K562 (cell line): ENCODE data around the gene ATP6V0A1. TPM values are rescaled to one million over a fixed set of nuclear protein-coding genes. Genes with fewer than 3 reads are reported as not detected.
A peak's percentile ranks its signal among the peaks of the same experiment; 100 is the strongest.

Source experiments
- ADNP ChIP-seq: fragments of 200-800 bp; sonication (Bioruptor generic); IDR thresholded peaks from 2 replicates; pipeline ENCODE4 v1.6.1; 2016; ENCODE audit warnings: missing genetic modification characterization, missing compliant biosample characterization
- ARHGAP35 ChIP-seq: fragments of 450-650 bp; IDR thresholded peaks from 2 replicates; pipeline ENCODE4 v1.6.1; 2018; ENCODE audit not compliant: partially characterized antibody
- ARID2 ChIP-seq: fragments of 450-650 bp; IDR thresholded peaks from 2 replicates; pipeline ENCODE4 v1.6.1; 2017; ENCODE audit warnings: antibody characterized with exemption, mild to moderate bottlenecking
- CBFA2T3 ChIP-seq: fragments of 450-650 bp; IDR thresholded peaks from 2 replicates; pipeline ENCODE4 v1.6.1; 2017
- EGR1 ChIP-seq: fragments of 450-650 bp; conservative IDR thresholded peaks from 2 replicates; pipeline ENCODE4 v1.6.1; 2017; ENCODE audit warnings: mild to moderate bottlenecking
- EP300 ChIP-seq: IDR thresholded peaks from 2 replicates; pipeline ENCODE4 v1.6.1; 2012; ENCODE audit warnings: low read length, improper control_type of control experiment
- FOXK1 ChIP-seq: sonication (generic); formaldehyde crosslinking; IDR thresholded peaks from 2 replicates; pipeline ENCODE4 v1.8.0; 2022; ENCODE audit warnings: missing genetic modification reagents, mild to moderate bottlenecking, borderline replicate concordance
- FOXK2 ChIP-seq, 2 experiments: fragments of 450-650 bp; IDR thresholded peaks in 1 of 2; conservative IDR thresholded peaks in 1 of 2; 2 replicates each; pipeline ENCODE4 v1.6.1; 2016; ENCODE audit warnings: low read depth in 2 of 2, mild to moderate bottlenecking in 1 of 2
- GATAD2A ChIP-seq: fragments of 450-650 bp; IDR thresholded peaks from 2 replicates; pipeline ENCODE4 v1.6.1; 2017
- GTF2F1 ChIP-seq: IDR thresholded peaks from 2 replicates; pipeline ENCODE4 v1.6.1; 2011; ENCODE audit warnings: low read depth, low read length, improper control_type of control experiment
- HNRNPH1 ChIP-seq: fragments of 200-400 bp; formaldehyde crosslinking; optimal IDR thresholded peaks from 2 replicates; pipeline ENCODE3; 2017; ENCODE audit warnings: low read depth, mild to moderate bottlenecking, low read length, moderate library complexity
- KLF13 ChIP-seq: fragments of 450-650 bp; IDR thresholded peaks from 2 replicates; pipeline ENCODE4 v1.6.1; 2016; ENCODE audit warnings: missing genetic modification characterization, low read depth, mild to moderate bottlenecking, missing compliant biosample characterization, moderate library complexity, borderline replicate concordance
- L3MBTL2 ChIP-seq: fragments of 450-650 bp; IDR thresholded peaks from 2 replicates; pipeline ENCODE4 v1.6.1; 2016; ENCODE audit warnings: mild to moderate bottlenecking, moderate library complexity
- MCM7 ChIP-seq, 2 experiments: fragments of 450-650 bp; IDR thresholded peaks; 2 replicates each; pipeline ENCODE4 v1.6.1; 2016 to 2018
- MIER1 ChIP-seq: fragments of 450-650 bp; IDR thresholded peaks from 2 replicates; pipeline ENCODE4 v1.6.1; 2016; ENCODE audit warnings: antibody characterized with exemption, mild to moderate bottlenecking, low read depth
- NR2C1 ChIP-seq, 2 experiments: fragments of 450-650 bp; IDR thresholded peaks; 2 replicates each; pipeline ENCODE4 v1.6.1; 2017; ENCODE audit warnings: mild to moderate bottlenecking in 2 of 2, antibody characterized with exemption in 1 of 2, inconsistent platforms in 1 of 2, missing compliant biosample characterization in 1 of 2, missing genetic modification characterization in 1 of 2
- PRPF4 ChIP-seq: fragments of 200-400 bp; formaldehyde crosslinking; IDR thresholded peaks from one replicate; pipeline ENCODE4 v1.6.1; 2017; ENCODE audit warnings: low read length, low read depth, mild to moderate bottlenecking; ENCODE audit not compliant: insufficient read depth, poor library complexity, severe bottlenecking
- RB1 ChIP-seq: fragments of 450-650 bp; IDR thresholded peaks from 2 replicates; pipeline ENCODE4 v1.6.1; 2017; ENCODE audit warnings: low read depth, mild to moderate bottlenecking
- SIRT6 ChIP-seq: IDR thresholded peaks from one replicate; pipeline ENCODE4 v1.6.1; 2012; ENCODE audit warnings: low read depth, mild to moderate bottlenecking, control low read depth, inconsistent platforms, low read length, moderate library complexity
- TOE1 ChIP-seq, 2 experiments: fragments of 450-650 bp in 1 of 2; sonication (generic) in 1 of 2; formaldehyde crosslinking in 1 of 2; IDR thresholded peaks; 2 replicates each; pipeline versions ENCODE4 v1.7.1 to v1.8.0; 2016 to 2022; ENCODE audit warnings: borderline replicate concordance in 2 of 2, mild to moderate bottlenecking in 2 of 2, antibody characterized with exemption in 1 of 2, inconsistent platforms in 1 of 2, low read depth in 1 of 2, missing genetic modification reagents in 1 of 2, moderate library complexity in 1 of 2
- U2AF1 ChIP-seq: fragments of 200-400 bp; formaldehyde crosslinking; optimal IDR thresholded peaks from 2 replicates; pipeline ENCODE3; 2017; ENCODE audit warnings: mild to moderate bottlenecking, low read depth, low read length, moderate library complexity
- ZKSCAN8 ChIP-seq: fragments of 200-800 bp; sonication (Bioruptor generic); IDR thresholded peaks from 2 replicates; pipeline ENCODE4 v1.6.1; 2016; ENCODE audit warnings: missing genetic modification characterization, missing compliant biosample characterization
- ZNF197 ChIP-seq: fragments of 200-800 bp; sonication (Bioruptor generic); IDR thresholded peaks from 2 replicates; pipeline ENCODE4 v1.6.1; 2016; ENCODE audit warnings: low read depth, missing genetic modification characterization, missing compliant biosample characterization
- ZNF76 ChIP-seq: fragments of 250-450 bp; sonication (Bioruptor Pico); IDR thresholded peaks from 2 replicates; pipeline ENCODE4 v1.4.0; 2020; ENCODE audit warnings: mild to moderate bottlenecking, moderate library complexity, borderline replicate concordance
- polyA plus RNA-seq, 8 experiments: library from polyadenylated mRNA; depleted of rRNA in 4 of 8; stranded (reverse) in 5 of 8; unstranded in 3 of 8; fragments of >200 nt; fragmentation: Nextera tagmentation in 2 of 8; fragmentation: Illumina TruSeq in 1 of 8; extraction: Ambion mirVana in 2 of 8; extraction: Trizol in 1 of 8; gene quantifications; 2 replicates each; pipeline versions ENCODE4 v1.2.1 to v1.2.3, GENCODE V29; 2011 to 2014; ENCODE audit warnings: inconsistent platforms in 1 of 8, missing spikeins in 1 of 8
- total RNA-seq, 7 experiments: library from RNA; depleted of rRNA in 6 of 7; stranded (reverse); fragments of >200 nt in 6 of 7; fragmentation: Illumina TruSeq in 2 of 7; extraction: Trizol in 2 of 7; gene quantifications; 2 replicates each; pipeline versions ENCODE4 v1.2.1 to v1.2.3, GENCODE V29; 2011 to 2021; ENCODE audit warnings: low replicate concordance in 1 of 7

Gene ATP6V0A1
- total and polyA plus RNA-seq, 9 of the 15 experiments (the other 6 are each of a cell fraction or from before 2014, with no cell fraction given): 11.8 to 158 (median 75.5) TPM

DNA sequence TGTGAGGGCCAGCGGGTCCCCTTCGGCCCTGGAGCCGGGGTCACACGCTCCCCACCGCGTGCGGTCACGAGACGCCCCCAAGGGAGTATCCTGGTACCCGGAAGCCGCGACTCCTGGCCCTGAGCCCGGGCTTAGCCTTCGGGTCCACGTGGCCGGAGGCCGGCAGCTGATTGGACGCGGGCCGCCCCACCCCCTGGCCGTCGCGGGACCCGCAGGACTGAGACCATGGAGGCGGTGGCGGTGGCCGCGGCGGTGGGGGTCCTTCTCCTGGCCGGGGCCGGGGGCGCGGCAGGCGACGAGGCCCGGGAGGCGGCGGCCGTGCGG lies 77.3 kb downstream of the ATP6V0A1 start, which contains the start of gene NAGLU (continued):
- TF ChIP-seq ZNF76 (no peak), FOXK1 (no peak), L3MBTL2 (peak; percentile 87; the same call in 1 of the 2 replicates), U2AF1 (no peak), ZNF197 (CRISPR knock-in tag) (no peak), EP300 (peak; percentile 42; the same call in 1 of the 2 replicates), MIER1 (no peak), PRPF4 (no peak), CBFA2T3 (0 out of 2 replicates have a peak, but pooled peaks have one; percentile 20), GATAD2A (0 out of 2 replicates have a peak, but pooled peaks have one; percentile 55), ADNP (no peak), KLF13 (tag) (0 out of 2 replicates have a peak, but pooled peaks have one; percentile 46), ARID2 (no peak), TOE1 (IDR thresholded peaks at IDR 0.05; ENCODE audit: borderline replicate concordance) (peak; percentile 93), TOE1 (CRISPR knock-in tag; IDR thresholded peaks at IDR 0.05; ENCODE audit: borderline replicate concordance, low read depth) (no peak), ARHGAP35 (no peak), MCM7 (IDR thresholded peaks at IDR 0.05) (no peak), HNRNPH1 (no peak), FOXK2 (conservative IDR thresholded peaks at IDR 0.05 in 1 of 2, IDR thresholded peaks at IDR 0.05 in 1 of 2; ENCODE audit: low read depth in 2 of 2) (peak in 1 of 2 experiments; percentile 41; a peak in 2 of 4 replicates), NR2C1 (IDR thresholded peaks at IDR 0.05) (peak; percentile 35; the same call in 1 of the 2 replicates), NR2C1 (tag; IDR thresholded peaks at IDR 0.05) (no peak), GTF2F1 (no peak), EGR1 (peak; percentile 41), RB1 (peak; percentile 79; the same call in 1 of the 2 replicates), SIRT6 (no peak), ZKSCAN8 (CRISPR knock-in tag) (no peak; the same call in 1 of the 2 replicates)
